ENCODE results near the gene CDKAL1.

The CDKAL1 gene

DNA sequence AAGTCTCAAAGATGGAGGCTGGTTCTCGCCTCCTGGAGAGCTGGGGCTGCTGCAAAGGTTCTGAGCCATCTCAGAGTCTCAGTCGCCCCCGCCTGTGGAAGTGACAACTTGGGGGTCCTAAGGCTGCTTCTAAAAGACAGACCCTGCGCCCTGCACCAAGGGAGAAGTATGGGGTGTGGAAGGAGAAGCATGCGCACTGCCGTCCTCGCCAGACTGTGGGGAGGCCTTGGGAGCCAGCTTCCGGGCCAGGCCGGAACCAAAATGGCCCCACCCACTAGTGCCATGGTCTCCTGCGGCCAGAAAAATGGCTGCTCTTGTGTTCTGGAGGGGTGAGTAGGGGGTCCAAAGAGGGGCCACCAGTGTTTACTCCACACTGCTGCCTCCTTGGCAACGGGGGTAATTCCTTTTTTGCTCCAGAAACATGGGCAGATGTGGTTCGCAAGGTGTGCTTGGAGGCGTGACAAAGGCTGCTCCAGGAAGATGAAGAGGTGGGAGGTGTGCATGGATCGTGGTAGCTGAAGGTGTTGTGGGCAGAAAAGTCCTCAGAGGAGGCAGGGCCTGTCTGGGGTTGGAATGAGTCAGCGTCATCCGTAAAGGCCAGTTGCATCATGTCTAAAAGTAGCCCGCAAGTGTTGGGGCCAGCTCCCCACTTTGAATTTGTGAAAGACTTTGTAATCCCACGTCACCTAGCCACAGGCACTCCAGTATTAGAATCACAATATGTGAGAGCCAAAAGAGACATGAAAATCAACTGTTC, 729.5 kb downstream of the CDKAL1 start:
- TF ChIP-seq EZH2phosphoT487 (IDR thresholded peaks at IDR 0.05; ENCODE audit: low read length) (no peak), EZH2 (optimal IDR thresholded peaks at IDR 0.05; ENCODE audit: low read depth, low read length) (no peak)
- TF ChIP-seq, protein P1, sequence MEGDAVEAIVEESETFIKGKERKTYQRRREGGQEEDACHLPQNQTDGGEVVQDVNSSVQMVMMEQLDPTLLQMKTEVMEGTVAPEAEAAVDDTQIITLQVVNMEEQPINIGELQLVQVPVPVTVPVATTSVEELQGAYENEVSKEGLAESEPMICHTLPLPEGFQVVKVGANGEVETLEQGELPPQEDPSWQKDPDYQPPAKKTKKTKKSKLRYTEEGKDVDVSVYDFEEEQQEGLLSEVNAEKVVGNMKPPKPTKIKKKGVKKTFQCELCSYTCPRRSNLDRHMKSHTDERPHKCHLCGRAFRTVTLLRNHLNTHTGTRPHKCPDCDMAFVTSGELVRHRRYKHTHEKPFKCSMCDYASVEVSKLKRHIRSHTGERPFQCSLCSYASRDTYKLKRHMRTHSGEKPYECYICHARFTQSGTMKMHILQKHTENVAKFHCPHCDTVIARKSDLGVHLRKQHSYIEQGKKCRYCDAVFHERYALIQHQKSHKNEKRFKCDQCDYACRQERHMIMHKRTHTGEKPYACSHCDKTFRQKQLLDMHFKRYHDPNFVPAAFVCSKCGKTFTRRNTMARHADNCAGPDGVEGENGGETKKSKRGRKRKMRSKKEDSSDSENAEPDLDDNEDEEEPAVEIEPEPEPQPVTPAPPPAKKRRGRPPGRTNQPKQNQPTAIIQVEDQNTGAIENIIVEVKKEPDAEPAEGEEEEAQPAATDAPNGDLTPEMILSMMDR (IDR thresholded peaks at IDR 0.05; ENCODE audit: low read length) = no peak
- H3K27me3 ChIP-seq (replicated peaks; ENCODE audit: insufficient read depth, low read length) = no peaks in the 10 kb centered on the region
- H3K27ac ChIP-seq (ENCODE audit: low read length) = no peak overlapping the region
- no peak overlapping the region for H3K4me3 ChIP-seq (ENCODE audit: low read length)
- no peak for DNase-seq
- no peak overlapping the region for H3K9ac ChIP-seq (ENCODE audit: low read length)
- H4K20me1 ChIP-seq (ENCODE audit: insufficient read depth, low read length) = no peaks in the 10 kb centered on the region
- no peaks in the 10 kb centered on the region for H3K9me2 ChIP-seq (replicated peaks; ENCODE audit: insufficient read depth, low read length)
- no peaks in the 10 kb centered on the region for H3K36me3 ChIP-seq (replicated peaks; ENCODE audit: insufficient read depth, low read length)
- no peaks in the 10 kb centered on the region for H3K4me1 ChIP-seq (ENCODE audit: low read length)
- no peaks in the 10 kb centered on the region for H3F3A ChIP-seq (ENCODE audit: insufficient read depth, low read length)
- H3K4me2 ChIP-seq (ENCODE audit: low read depth, low read length) = no peak overlapping the region
- no peaks in the 10 kb centered on the region for H3K9me3 ChIP-seq (replicated peaks; ENCODE audit: insufficient read depth, low read length)
- no peak overlapping the region for H2AFZ ChIP-seq (ENCODE audit: low read length)
- no peaks in the 10 kb centered on the region for H3K79me2 ChIP-seq (ENCODE audit: low read length)

DNA sequence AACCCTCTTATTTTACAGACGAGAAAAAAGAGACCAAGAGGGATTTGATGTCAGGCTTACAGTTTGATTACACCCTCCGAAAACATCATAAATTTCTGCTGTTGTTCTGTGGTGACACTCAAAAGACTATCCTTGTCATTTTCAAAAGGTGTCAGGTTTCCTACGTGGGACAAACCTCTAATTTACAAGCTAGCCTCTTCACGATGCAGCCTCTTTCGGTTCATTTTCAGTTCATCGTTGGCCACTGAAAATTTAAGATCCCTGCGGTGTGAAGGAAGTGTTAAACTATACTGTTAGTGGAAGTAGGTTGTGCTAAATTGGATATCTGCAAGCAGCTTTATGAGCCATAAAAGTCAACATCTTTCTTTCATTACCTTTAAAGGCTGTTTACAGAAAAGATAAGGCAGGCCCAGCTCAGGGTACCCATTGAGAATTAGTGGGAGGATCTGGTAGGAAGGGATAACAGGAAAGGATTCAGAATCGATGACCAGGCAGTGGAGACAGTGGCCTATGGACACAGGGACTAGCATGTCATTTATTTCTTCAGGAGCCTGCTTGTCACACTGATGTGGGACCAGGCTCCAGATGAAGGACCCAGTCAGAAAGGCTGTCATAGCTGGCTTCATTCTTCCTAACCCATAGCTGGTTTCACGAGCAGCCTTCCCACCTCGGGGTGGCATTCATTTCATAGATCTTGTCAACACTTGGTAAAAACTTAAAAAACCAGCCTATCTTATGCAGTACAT, 730.2 kb downstream of the CDKAL1 start:
- Histone ChIP-seq H2AFZ (ENCODE audit: low read length) (no peak overlapping the region), H3K9me3 (replicated peaks; ENCODE audit: insufficient read depth, low read length) (no peaks in the 10 kb centered on the region), H3K36me3 (replicated peaks; ENCODE audit: insufficient read depth, low read length) (no peaks in the 10 kb centered on the region), H3K4me2 (ENCODE audit: low read depth, low read length) (no peak overlapping the region), H3F3A (ENCODE audit: insufficient read depth, low read length) (no peaks in the 10 kb centered on the region), H3K9ac (ENCODE audit: low read length) (no peak overlapping the region), H3K79me2 (ENCODE audit: low read length) (no peaks in the 10 kb centered on the region), H3K4me1 (ENCODE audit: low read length) (no peaks in the 10 kb centered on the region), H4K20me1 (ENCODE audit: insufficient read depth, low read length) (no peaks in the 10 kb centered on the region), H3K9me2 (replicated peaks; ENCODE audit: insufficient read depth, low read length) (no peaks in the 10 kb centered on the region), H3K27ac (ENCODE audit: low read length) (no peak overlapping the region), H3K4me3 (ENCODE audit: low read length) (no peak overlapping the region), H3K27me3 (replicated peaks; ENCODE audit: insufficient read depth, low read length) (no peaks in the 10 kb centered on the region)
- no peak for DNase-seq
- TF ChIP-seq, protein P1 (IDR thresholded peaks at IDR 0.05; ENCODE audit: low read length) = no peak
- TF ChIP-seq EZH2phosphoT487 (IDR thresholded peaks at IDR 0.05; ENCODE audit: low read length) = no peak
- TF ChIP-seq EZH2 (optimal IDR thresholded peaks at IDR 0.05; ENCODE audit: low read depth, low read length) = no peak

DNA sequence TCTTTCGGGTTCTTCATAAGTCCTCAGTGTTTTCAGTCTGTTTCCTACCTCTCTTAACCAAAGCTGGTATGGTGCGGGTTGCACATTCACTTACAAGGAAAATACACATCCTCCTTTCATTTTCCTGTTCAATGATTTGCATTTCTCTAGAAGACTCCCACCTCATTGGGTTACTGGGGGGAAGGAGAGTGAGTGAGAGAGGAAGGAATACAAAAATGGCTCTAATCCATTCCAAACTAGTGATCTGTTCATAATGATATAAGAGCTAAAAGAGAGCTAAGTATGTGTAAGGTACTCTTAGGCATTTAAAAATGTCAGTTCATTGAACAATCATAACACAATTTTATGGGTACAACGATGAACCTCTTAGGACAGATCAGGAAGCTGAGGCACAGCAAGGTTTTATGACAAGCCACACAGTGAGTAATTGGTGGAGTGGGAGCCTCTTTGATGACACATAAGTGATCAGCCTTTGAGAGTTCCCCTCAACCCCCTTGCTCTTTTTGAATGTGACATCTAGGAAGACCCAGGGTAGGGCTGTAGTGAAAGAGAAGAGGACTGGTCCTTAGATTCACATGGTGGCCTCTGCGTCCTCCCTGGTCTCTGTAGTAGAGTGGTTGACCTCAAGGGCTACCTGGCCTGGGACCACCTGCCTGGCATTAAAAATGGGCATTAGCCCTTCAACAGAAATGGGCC, 730.9 kb downstream of the CDKAL1 start:
- no peak overlapping the region for H3K9ac ChIP-seq (ENCODE audit: low read length)
- H3K9me2 ChIP-seq (replicated peaks; ENCODE audit: insufficient read depth, low read length) = no peaks in the 10 kb centered on the region
- H3K4me3 ChIP-seq (ENCODE audit: low read length) = no peak overlapping the region
- no peaks in the 10 kb centered on the region for H3K36me3 ChIP-seq (replicated peaks; ENCODE audit: insufficient read depth, low read length)
- no peaks in the 10 kb centered on the region for H3K27me3 ChIP-seq (replicated peaks; ENCODE audit: insufficient read depth, low read length)
- H4K20me1 ChIP-seq (ENCODE audit: insufficient read depth, low read length) = no peaks in the 10 kb centered on the region
- no peak overlapping the region for H3K27ac ChIP-seq (ENCODE audit: low read length)
- no peaks in the 10 kb centered on the region for H3F3A ChIP-seq (ENCODE audit: insufficient read depth, low read length)
- DNase-seq = no peak
- H3K4me1 ChIP-seq (ENCODE audit: low read length) = no peaks in the 10 kb centered on the region
- no peaks in the 10 kb centered on the region for H3K79me2 ChIP-seq (ENCODE audit: low read length)
- TF ChIP-seq, protein P1 (IDR thresholded peaks at IDR 0.05; ENCODE audit: low read length) = no peak
- no peak for TF ChIP-seq EZH2phosphoT487 (IDR thresholded peaks at IDR 0.05; ENCODE audit: low read length)
- no peak for TF ChIP-seq EZH2 (optimal IDR thresholded peaks at IDR 0.05; ENCODE audit: low read depth, low read length)
- H3K4me2 ChIP-seq (ENCODE audit: low read depth, low read length) = no peak overlapping the region
- H3K9me3 ChIP-seq (replicated peaks; ENCODE audit: insufficient read depth, low read length) = no peaks in the 10 kb centered on the region
- no peak overlapping the region for H2AFZ ChIP-seq (ENCODE audit: low read length)
